Sigmoid colon (tissue), 7 donors: ENCODE measurements around the gene EMILIN2. TPM values are rescaled to one million over a fixed set of nuclear protein-coding genes. Genes with fewer than 3 reads are reported as not detected.
A peak's percentile ranks its signal among the peaks of the same experiment; 100 is the strongest.

Experiments used
- DNase-seq: peaks from one replicate; pipeline ENCODE4 v3.0.0-alpha.2; 2019
- H3K27ac ChIP-seq, 4 donors: fragments of 200-600 bp; sonication (generic); one replicate each; pipeline ENCODE4 v1.5.1; 2016 to 2019; ENCODE audit warnings: mild to moderate bottlenecking in 1 of 4
- H3K27me3 ChIP-seq, 3 donors: fragments of 200-600 bp; sonication (generic); one replicate each; pipeline ENCODE4 v1.5.1; 2019; ENCODE audit warnings: mild to moderate bottlenecking in 1 of 3
- H3K36me3 ChIP-seq, 4 donors: fragments of 200-600 bp; sonication (generic); one replicate each; pipeline ENCODE4 v1.5.1; 2016 to 2019
- H3K4me1 ChIP-seq, 4 donors: fragments of 200-600 bp; sonication (generic); one replicate each; pipeline ENCODE4 v1.5.1; 2017 to 2019
- H3K4me3 ChIP-seq, 4 donors: fragments of 200-600 bp; sonication (generic); one replicate each; pipeline ENCODE4 v1.5.1; 2017 to 2019; ENCODE audit warnings: mild to moderate bottlenecking in 2 of 4, moderate library complexity in 1 of 4
- H3K9me3 ChIP-seq, 4 donors: fragments of 200-600 bp in 3 of 4; sonication (generic) in 3 of 4; one replicate each; pipeline versions ENCODE4 v1.5.1 to v1.6.1; 2013 to 2019
- EP300 ChIP-seq, 4 donors: sonication (generic); formaldehyde crosslinking; IDR thresholded peaks; one replicate each; pipeline ENCODE4 v1.6.1; 2017; ENCODE audit warnings: antibody characterized with exemption in 4 of 4
- POLR2A ChIP-seq, 2 donors: fragments of 450-650 bp; IDR thresholded peaks; one replicate each; pipeline ENCODE4 v1.6.1; 2016; ENCODE audit warnings: antibody characterized with exemption in 2 of 2, mild to moderate bottlenecking in 2 of 2, moderate library complexity in 2 of 2
- POLR2AphosphoS5 ChIP-seq, 4 donors: sonication (generic); formaldehyde crosslinking; IDR thresholded peaks; one replicate each; pipeline ENCODE4 v1.6.1; 2017; ENCODE audit warnings: antibody characterized with exemption in 4 of 4
- WGBS, 2 donors: extraction: QIAGEN DNeasy Blood & Tissue Kit; methylation state at CpG; one replicate each; pipeline ENCODE4 v1.1.7; 2013; 5-methylcytosine and 5-hydroxymethylcytosine counted together
- intact Hi-C: fragments of 100-400 bp; cut with DNase I; formaldehyde crosslinking; loops from one replicate; pipeline ENCODE4 v1.15.1; 2023
- polyA plus RNA-seq, 3 donors: library from polyadenylated mRNA; stranded (reverse); fragments of 200-250 nt; gene quantifications; one replicate each; pipeline ENCODE4 v1.2.3, GENCODE V29; 2013
- total RNA-seq, 4 donors: library from RNA; depleted of rRNA; stranded (reverse); fragments of >200 nt; gene quantifications; one replicate each; pipeline ENCODE4 v1.1.0, GENCODE V29; 2016
- TF ChIP-seq, protein P1 (sequence below), 4 experiments: fragments of 450-650 bp in 3 of 4; fragments of 200-600 bp in 1 of 4; IDR thresholded peaks; one replicate each; pipeline ENCODE4 v1.5.1; 2016 to 2019; ENCODE audit warnings: antibody characterized with exemption in 4 of 4, mild to moderate bottlenecking in 3 of 4, moderate library complexity in 2 of 4
- donor health status: healthy with polysubstance abuse.
- donor health status: Bipolar disorder and iron deficiency.
- donor health status: healthy.

EMILIN2 gene
- total and polyA plus RNA-seq, 7 donors, result 4.8 to 12.0 (median 9.5) TPM

DNA sequence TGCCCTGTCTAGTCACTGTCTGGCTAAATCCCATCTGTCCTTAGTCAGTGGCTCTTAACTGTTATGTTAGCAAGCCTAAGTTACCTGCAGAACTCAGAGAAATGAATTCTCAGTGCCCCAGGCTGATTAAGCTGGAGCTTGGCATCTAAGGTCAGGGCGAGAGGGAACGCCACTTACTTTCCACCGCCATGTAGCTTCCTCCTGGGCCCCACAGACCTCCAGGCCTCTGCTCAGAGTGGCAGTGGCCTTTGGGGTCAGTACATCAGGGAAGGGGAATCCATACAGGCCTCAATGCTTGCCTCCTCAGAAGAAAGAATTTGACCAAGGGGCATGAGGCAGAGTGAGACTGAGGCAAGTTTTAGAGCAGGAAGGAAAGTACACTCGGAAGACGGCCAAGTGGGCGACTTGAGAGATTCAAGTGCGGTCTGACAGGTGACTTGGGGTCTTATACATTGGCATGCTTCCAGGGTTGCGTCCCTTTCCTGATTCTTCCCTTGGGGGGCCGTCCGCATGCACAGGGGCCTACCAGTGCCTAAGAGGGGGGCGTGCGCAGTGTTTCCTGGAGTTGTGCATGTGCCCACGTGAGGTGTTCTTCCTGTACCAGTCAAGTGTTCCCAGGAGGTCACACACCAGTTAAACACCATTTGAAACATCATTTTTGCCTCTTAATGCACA, 64.1 kb downstream of the EMILIN2 start:
- Histone ChIP-seq H3K36me3 (peaks cover 0 to 34% (median 2%) of the 10 kb centered on the region in 4 donors), H3K27me3 (peaks cover 0 to 43% (median 20%) of the 10 kb centered on the region in 3 donors), H3K4me3 (no peak overlapping the region), H3K27ac (no peak overlapping the region), H3K4me1 (peaks cover 0 to 21% (median 17%) of the 10 kb centered on the region in 4 donors), H3K9me3 (no peaks in the 10 kb centered on the region)
- DNase-seq, result no peak
- WGBS, 2 donors, result 92 to 96% methylated on average over 13 of the region's 13 CpGs
- intact Hi-C loops, result no loop called here
- TF ChIP-seq, protein P1, sequence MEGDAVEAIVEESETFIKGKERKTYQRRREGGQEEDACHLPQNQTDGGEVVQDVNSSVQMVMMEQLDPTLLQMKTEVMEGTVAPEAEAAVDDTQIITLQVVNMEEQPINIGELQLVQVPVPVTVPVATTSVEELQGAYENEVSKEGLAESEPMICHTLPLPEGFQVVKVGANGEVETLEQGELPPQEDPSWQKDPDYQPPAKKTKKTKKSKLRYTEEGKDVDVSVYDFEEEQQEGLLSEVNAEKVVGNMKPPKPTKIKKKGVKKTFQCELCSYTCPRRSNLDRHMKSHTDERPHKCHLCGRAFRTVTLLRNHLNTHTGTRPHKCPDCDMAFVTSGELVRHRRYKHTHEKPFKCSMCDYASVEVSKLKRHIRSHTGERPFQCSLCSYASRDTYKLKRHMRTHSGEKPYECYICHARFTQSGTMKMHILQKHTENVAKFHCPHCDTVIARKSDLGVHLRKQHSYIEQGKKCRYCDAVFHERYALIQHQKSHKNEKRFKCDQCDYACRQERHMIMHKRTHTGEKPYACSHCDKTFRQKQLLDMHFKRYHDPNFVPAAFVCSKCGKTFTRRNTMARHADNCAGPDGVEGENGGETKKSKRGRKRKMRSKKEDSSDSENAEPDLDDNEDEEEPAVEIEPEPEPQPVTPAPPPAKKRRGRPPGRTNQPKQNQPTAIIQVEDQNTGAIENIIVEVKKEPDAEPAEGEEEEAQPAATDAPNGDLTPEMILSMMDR (IDR thresholded peaks at IDR 0.05), result no peak
- TF ChIP-seq POLR2A (IDR thresholded peaks at IDR 0.05) (no peak), POLR2AphosphoS5 (IDR thresholded peaks at IDR 0.05) (no peak), EP300 (IDR thresholded peaks at IDR 0.05) (no peak)

DNA sequence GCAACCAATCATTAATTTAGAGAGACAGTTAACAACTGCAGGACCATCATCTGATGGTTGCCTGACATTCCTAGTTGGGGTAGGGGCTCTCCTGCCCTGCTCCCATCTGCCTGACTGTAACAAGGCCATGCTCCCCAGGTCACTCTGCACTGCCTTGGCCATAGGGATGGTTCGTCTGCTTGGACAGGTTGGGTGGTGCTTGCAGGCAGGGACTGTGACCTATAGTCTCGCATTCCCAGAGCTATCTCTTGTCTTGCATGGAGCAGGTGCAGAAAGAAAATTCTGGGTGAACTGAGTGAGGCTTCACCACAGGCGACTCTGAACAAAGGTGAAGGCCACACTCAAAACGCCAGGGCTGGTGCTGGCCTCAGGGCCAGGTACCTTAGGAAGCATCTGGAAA, 64.7 kb downstream of the EMILIN2 start:
- intact Hi-C loops, result no loop called here
- DNase-seq, result no peak
- 86 to 95% methylated on average over 4 of the region's 4 CpGs for WGBS, 2 donors
- TF ChIP-seq EP300 (IDR thresholded peaks at IDR 0.05), result no peak
- TF ChIP-seq POLR2AphosphoS5 (IDR thresholded peaks at IDR 0.05), result no peak
- TF ChIP-seq, protein P1 (IDR thresholded peaks at IDR 0.05), result no peak
- TF ChIP-seq POLR2A (IDR thresholded peaks at IDR 0.05), result no peak
- no peak overlapping the region for H3K27ac ChIP-seq
- no peaks in the 10 kb centered on the region for H3K9me3 ChIP-seq
- H3K36me3 ChIP-seq, result peaks cover 0 to 41% (median 6%) of the 10 kb centered on the region in 4 donors
- H3K27me3 ChIP-seq, result peaks cover 0 to 36% (median 14%) of the 10 kb centered on the region in 3 donors
- H3K4me3 ChIP-seq, result no peak overlapping the region
- peaks cover 0 to 15% (median 11%) of the 10 kb centered on the region in 4 donors for H3K4me1 ChIP-seq

DNA sequence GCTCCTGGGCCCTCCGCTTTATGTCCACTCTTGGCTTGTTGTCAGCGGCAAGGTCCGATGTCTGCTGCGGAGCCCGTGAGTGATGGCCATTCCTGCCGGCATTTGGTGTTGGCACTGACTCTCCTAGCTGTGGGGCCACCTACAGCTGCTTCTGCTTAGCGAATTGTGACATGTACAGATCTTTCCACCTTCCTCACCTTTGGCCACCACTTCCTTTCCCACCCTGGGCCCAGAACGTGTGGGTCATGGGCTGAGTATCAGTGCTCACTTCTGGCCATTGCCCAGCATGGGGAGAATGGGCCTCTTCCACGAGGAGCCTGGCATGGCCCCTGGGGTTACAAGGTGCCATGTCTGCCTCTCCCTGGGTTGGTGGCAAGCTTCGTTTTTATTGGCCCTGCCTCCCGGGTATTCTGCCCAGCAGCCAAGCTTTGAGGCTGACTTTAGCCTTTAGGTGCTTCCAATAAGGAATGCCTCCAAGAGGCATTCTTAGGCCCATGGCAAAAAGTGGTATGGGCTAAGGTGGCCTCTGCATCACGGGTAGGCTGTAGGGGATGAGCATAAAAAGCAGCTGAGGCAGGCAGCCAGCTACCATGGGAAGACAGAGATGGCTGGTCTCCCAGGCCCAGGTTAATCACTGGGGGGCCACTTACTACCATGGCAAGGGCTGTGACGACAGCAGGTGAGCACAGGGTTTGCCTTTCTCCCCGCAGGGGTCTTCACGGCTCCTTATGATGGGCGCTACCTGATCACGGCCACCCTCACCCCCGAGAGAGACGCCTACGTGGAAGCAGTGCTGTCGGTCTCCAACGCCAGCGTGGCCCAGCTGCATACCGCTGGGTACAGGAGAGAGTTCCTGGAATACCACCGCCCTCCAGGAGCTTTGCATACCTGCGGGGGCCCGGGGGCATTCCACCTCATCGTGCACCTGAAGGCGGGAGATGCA, 65.8 kb downstream of the EMILIN2 start:
- Histone ChIP-seq H3K27me3 (peaks cover 0 to 25% (median 3%) of the 10 kb centered on the region in 3 donors), H3K9me3 (no peaks in the 10 kb centered on the region), H3K36me3 (peaks cover 0 to 44% (median 7%) of the 10 kb centered on the region in 4 donors), H3K4me1 (peaks cover 0 to 7% (median 3%) of the 10 kb centered on the region in 4 donors), H3K27ac (no peak overlapping the region), H3K4me3 (no peak overlapping the region)
- WGBS, 2 donors, result 94 to 95% methylated on average over 29 of the region's 29 CpGs
- peak; percentile 62 for DNase-seq
- intact Hi-C loops, result no loop called here
- TF ChIP-seq, protein P1 (IDR thresholded peaks at IDR 0.05), result no peak
- no peak for TF ChIP-seq EP300 (IDR thresholded peaks at IDR 0.05)
- TF ChIP-seq POLR2AphosphoS5 (IDR thresholded peaks at IDR 0.05), result no peak
- TF ChIP-seq POLR2A (IDR thresholded peaks at IDR 0.05), result no peak

DNA sequence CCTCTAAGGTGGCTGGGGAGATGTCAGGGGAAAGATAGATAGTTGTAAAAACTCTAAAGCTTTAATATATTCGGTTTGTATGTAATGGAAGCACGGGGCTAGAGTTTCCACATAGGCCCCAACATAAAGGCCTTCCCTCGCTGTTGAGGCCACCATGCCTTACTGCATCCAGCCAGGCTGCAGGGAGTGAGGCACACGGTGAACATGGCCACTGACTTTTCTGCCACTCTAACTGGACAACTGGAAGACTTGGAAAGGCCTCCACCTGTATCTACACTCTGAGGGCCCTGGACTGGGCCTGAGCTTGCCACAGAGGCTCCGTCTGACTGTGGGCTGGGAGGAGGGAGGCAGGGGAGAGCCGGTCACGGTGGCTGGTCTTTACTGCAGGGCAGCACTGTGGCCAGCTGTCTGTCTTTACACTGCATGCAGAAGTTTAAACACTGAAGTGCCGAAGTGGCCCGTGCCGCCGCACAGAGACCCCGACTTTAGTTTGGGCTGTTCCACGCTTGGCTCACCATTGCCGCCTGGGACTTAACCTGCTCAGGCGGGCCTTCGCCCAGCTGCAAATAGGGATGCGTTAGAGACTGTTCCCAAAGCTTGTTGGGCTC, 66.7 kb downstream of the EMILIN2 start:
- H3K9me3 ChIP-seq, result no peaks in the 10 kb centered on the region
- no peak overlapping the region for H3K27ac ChIP-seq
- peaks cover 0 to 47% (median 7%) of the 10 kb centered on the region in 4 donors for H3K36me3 ChIP-seq

More for the DNA sequence above, 66.7 kb downstream of the EMILIN2 start:
- H3K4me3 ChIP-seq, result no peak overlapping the region
- TF ChIP-seq, protein P1 (IDR thresholded peaks at IDR 0.05), result no peak
- TF ChIP-seq EP300 (IDR thresholded peaks at IDR 0.05) (no peak), POLR2A (IDR thresholded peaks at IDR 0.05) (no peak), POLR2AphosphoS5 (IDR thresholded peaks at IDR 0.05) (no peak)
- H3K27me3 ChIP-seq, result peaks cover 0 to 20% (median 0%) of the 10 kb centered on the region in 3 donors
- WGBS, 2 donors, result 81 to 92% methylated on average over 17 of the region's 17 CpGs
- peaks cover 0 to 7% (median 0%) of the 10 kb centered on the region in 4 donors for H3K4me1 ChIP-seq
- intact Hi-C loops, result no loop called here
- peak; percentile 21 for DNase-seq
